Common myeloid progenitor, CD34-positive (primary cell): ENCODE measurements around the gene MRO.

Experiments
- CTCF ChIA-PET: fragments of 350-600 bp; sonication (Branson Sonifier 250); formaldehyde crosslinking; loops from one replicate; lab custom pipeline; 2021; ENCODE audit warnings: antibody characterized with exemption; lab: Charles Lee
- POLR2A ChIA-PET: fragments of 350-600 bp; sonication (Branson Sonifier 250); formaldehyde crosslinking; loops from one replicate; lab custom pipeline; 2021; ENCODE audit warnings: antibody characterized with exemption; lab: Charles Lee
- DNase-seq, 3 donors: peaks; one replicate each; pipeline versions ENCODE4 v3.0.0 to v3.0.0-alpha.2; 2013
- H3K27ac ChIP-seq, 2 experiments: 1 replicate in 1 of 2; 2 replicates in 1 of 2; pipeline ENCODE4 v1.7.0; 2013; ENCODE audit warnings: inconsistent platforms in 2 of 2, low read length in 2 of 2, mild to moderate bottlenecking in 2 of 2, low read depth in 1 of 2, moderate library complexity in 1 of 2; ENCODE audit not compliant: severe bottlenecking in 2 of 2, insufficient read depth in 1 of 2, poor library complexity in 1 of 2
- H3K27me3 ChIP-seq, 5 experiments: replicated peaks in 2 of 5; 1 replicate in 3 of 5; 2 replicates in 2 of 5; pipeline versions ENCODE4 v1.6.1 to v1.7.0; 2013; ENCODE audit warnings: low read length in 4 of 5, mild to moderate bottlenecking in 2 of 5, moderate library complexity in 2 of 5, inconsistent platforms in 1 of 5; ENCODE audit not compliant: insufficient read depth in 5 of 5, control insufficient read depth in 4 of 5
- H3K36me3 ChIP-seq, 4 experiments: 1 replicate in 2 of 4; 2 replicates in 2 of 4; pipeline versions ENCODE4 v1.6.1 to v1.7.0; 2013; ENCODE audit warnings: low read length in 3 of 4, control low read depth in 1 of 4, mild to moderate bottlenecking in 1 of 4; ENCODE audit not compliant: control insufficient read depth in 4 of 4, insufficient read depth in 4 of 4
- H3K4me1 ChIP-seq, 4 experiments: 1 replicate in 3 of 4; 2 replicates in 1 of 4; pipeline versions ENCODE4 v1.6.1 to v1.7.1; 2013; ENCODE audit warnings: low read length in 3 of 4, mild to moderate bottlenecking in 3 of 4, control low read depth in 1 of 4, inconsistent platforms in 1 of 4, moderate library complexity in 1 of 4; ENCODE audit not compliant: control insufficient read depth in 4 of 4, insufficient read depth in 4 of 4; ENCODE audit errors: control extremely low read depth in 1 of 4
- H3K4me3 ChIP-seq, 7 experiments: 1 replicate in 4 of 7; 2 replicates in 3 of 7; pipeline versions ENCODE4 v1.5.1 to v1.7.0; 2013; ENCODE audit warnings: mild to moderate bottlenecking in 7 of 7, low read length in 6 of 7, moderate library complexity in 6 of 7, inconsistent platforms in 2 of 7, low read depth in 2 of 7, control low read depth in 1 of 7; ENCODE audit not compliant: insufficient read depth in 4 of 7, control insufficient read depth in 1 of 7; ENCODE audit errors: extremely low read depth in 1 of 7
- H3K9me3 ChIP-seq, 5 experiments: 1 replicate in 4 of 5; 2 replicates in 1 of 5; pipeline versions ENCODE4 v1.6.1 to v1.7.1; 2013; ENCODE audit warnings: low read length in 4 of 5, mild to moderate bottlenecking in 2 of 5, inconsistent platforms in 1 of 5, low read depth in 1 of 5, moderate library complexity in 1 of 5; ENCODE audit not compliant: control insufficient read depth in 4 of 5, insufficient read depth in 2 of 5; ENCODE audit errors: control extremely low read depth in 1 of 5
- WGBS: methylation state at CpG from one replicate; pipeline ENCODE4 v1.1.5; 2013; ENCODE audit not compliant: insufficient coverage; 5-methylcytosine and 5-hydroxymethylcytosine counted together

The MRO gene

GRCh38 chr18:50849419-50849821 lies 29.6 kb upstream of the MRO start:
- POLR2A ChIA-PET, result no interaction called here
- H3K4me1 ChIP-seq, result no peaks in the 10 kb centered on the region
- no peak for DNase-seq

GRCh38 chr18:50848991-50849390 lies 29.2 kb upstream of the MRO start:
- H3K4me1 ChIP-seq, result no peaks in the 10 kb centered on the region
- H3K36me3 ChIP-seq, result no peaks in the 10 kb centered on the region
- no peaks in the 10 kb centered on the region for H3K9me3 ChIP-seq
- no CpG with 5 or more reads among the region's 1 CpG for WGBS
- H3K27ac ChIP-seq, result no peak overlapping the region
- DNase-seq, result no peak
- no peaks in the 10 kb centered on the region for H3K27me3 ChIP-seq
- ChIA-PET CTCF (no interaction called here), POLR2A (no interaction called here)
- no peak overlapping the region for H3K4me3 ChIP-seq

More at GRCh38 chr18:50849419-50849821, 29.6 kb upstream of the MRO start:
- no peak overlapping the region for H3K4me3 ChIP-seq
- H3K9me3 ChIP-seq, result no peaks in the 10 kb centered on the region
- CTCF ChIA-PET, result no interaction called here
- no CpG with 5 or more reads among the region's 3 CpGs for WGBS
- no peaks in the 10 kb centered on the region for H3K27me3 ChIP-seq
- H3K36me3 ChIP-seq, result no peaks in the 10 kb centered on the region
- no peak overlapping the region for H3K27ac ChIP-seq

GRCh38 chr18:50848061-50848551 lies 28.3 kb upstream of the MRO start:
- WGBS, result 97% methylated on average over 3 of the region's 7 CpGs
- no peak overlapping the region for H3K4me3 ChIP-seq
- no peak overlapping the region for H3K27ac ChIP-seq
- DNase-seq, result no peak
- H3K9me3 ChIP-seq, result no peaks in the 10 kb centered on the region
- no peaks in the 10 kb centered on the region for H3K36me3 ChIP-seq
- no peaks in the 10 kb centered on the region for H3K4me1 ChIP-seq
- ChIA-PET CTCF (interaction anchor here (0.8 to 1.1 kb wide), 2 partner anchors 18 to 28 kb away, joined by 3 read pairs; partner anchors contain the start of gene MRO), POLR2A (interaction anchor here (1.8 kb wide), 1 partner anchor 11 kb away, joined by 4 read pairs; no protein-coding TSS in a partner anchor)
- no peaks in the 10 kb centered on the region for H3K27me3 ChIP-seq

- 100% methylated on average over 4 of the region's 4 CpGs for WGBS
- no peaks in the 10 kb centered on the region for H3K27me3 ChIP-seq
- ChIA-PET POLR2A (interaction anchor here (0.6 to 1.8 kb wide), 2 partner anchors 10 to 613 kb away, joined by 4 to 6 read pairs; no protein-coding TSS in a partner anchor), CTCF (interaction anchor here (0.8 to 1.1 kb wide), 2 partner anchors 17 to 27 kb away, joined by 3 read pairs; partner anchors contain the start of gene MRO)
- no peak for DNase-seq
- H3K9me3 ChIP-seq, result no peaks in the 10 kb centered on the region
- no peaks in the 10 kb centered on the region for H3K36me3 ChIP-seq
- H3K4me1 ChIP-seq, result no peaks in the 10 kb centered on the region
- H3K4me3 ChIP-seq, result no peak overlapping the region
- H3K27ac ChIP-seq, result no peak overlapping the region
These were observed 27.4 kb upstream of the MRO start for GRCh38 chr18:50847192-50847591.

GRCh38 chr18:50844960-50845359 lies 25.1 kb upstream of the MRO start:
- CTCF ChIA-PET, result no interaction called here
- no peaks in the 10 kb centered on the region for H3K4me1 ChIP-seq
- WGBS, result 100% methylated on average over 1 of the region's 3 CpGs
- no peaks in the 10 kb centered on the region for H3K36me3 ChIP-seq
- H3K4me3 ChIP-seq, result no peak overlapping the region
- no peak overlapping the region for H3K27ac ChIP-seq
- H3K9me3 ChIP-seq, result no peaks in the 10 kb centered on the region
- H3K27me3 ChIP-seq, result no peaks in the 10 kb centered on the region
- no peak for DNase-seq
- POLR2A ChIA-PET, result no interaction called here

GRCh38 chr18:50844554-50844953 lies 24.7 kb upstream of the MRO start:
- Histone ChIP-seq H3K27ac (no peak overlapping the region), H3K4me3 (no peak overlapping the region), H3K4me1 (no peaks in the 10 kb centered on the region), H3K9me3 (no peaks in the 10 kb centered on the region), H3K27me3 (no peaks in the 10 kb centered on the region), H3K36me3 (no peaks in the 10 kb centered on the region)
- DNase-seq, result no peak
- ChIA-PET CTCF (no interaction called here), POLR2A (no interaction called here)
- 94% methylated on average over 5 of the region's 6 CpGs for WGBS

- no peak for DNase-seq
- no peaks in the 10 kb centered on the region for H3K9me3 ChIP-seq
- CTCF ChIA-PET, result interaction anchor here (0.9 kb wide), 1 partner anchor 11 kb away, joined by 4 read pairs; no protein-coding TSS in a partner anchor
- H3K27me3 ChIP-seq, result no peaks in the 10 kb centered on the region
- no peak overlapping the region for H3K27ac ChIP-seq
- 80% methylated on average over 1 of the region's 1 CpG for WGBS
- no peak overlapping the region for H3K4me3 ChIP-seq
- POLR2A ChIA-PET, result no interaction called here
- no peaks in the 10 kb centered on the region for H3K4me1 ChIP-seq
- H3K36me3 ChIP-seq, result no peaks in the 10 kb centered on the region
These were observed 23.0 kb upstream of the MRO start for GRCh38 chr18:50842846-50843245.
